HG03558 (cell line): ENCODE results near the gene TSSC4.

Experiments used
- ATAC-seq: cut with Tn5 transposase; IDR thresholded peaks from one replicate; pipeline ENCODE4 v1.9.1; 2021; ENCODE audit warnings: moderate number of reproducible peaks; ENCODE audit not compliant: unreplicated experiment; ENCODE audit errors: extremely low read depth

The TSSC4 gene

DNA sequence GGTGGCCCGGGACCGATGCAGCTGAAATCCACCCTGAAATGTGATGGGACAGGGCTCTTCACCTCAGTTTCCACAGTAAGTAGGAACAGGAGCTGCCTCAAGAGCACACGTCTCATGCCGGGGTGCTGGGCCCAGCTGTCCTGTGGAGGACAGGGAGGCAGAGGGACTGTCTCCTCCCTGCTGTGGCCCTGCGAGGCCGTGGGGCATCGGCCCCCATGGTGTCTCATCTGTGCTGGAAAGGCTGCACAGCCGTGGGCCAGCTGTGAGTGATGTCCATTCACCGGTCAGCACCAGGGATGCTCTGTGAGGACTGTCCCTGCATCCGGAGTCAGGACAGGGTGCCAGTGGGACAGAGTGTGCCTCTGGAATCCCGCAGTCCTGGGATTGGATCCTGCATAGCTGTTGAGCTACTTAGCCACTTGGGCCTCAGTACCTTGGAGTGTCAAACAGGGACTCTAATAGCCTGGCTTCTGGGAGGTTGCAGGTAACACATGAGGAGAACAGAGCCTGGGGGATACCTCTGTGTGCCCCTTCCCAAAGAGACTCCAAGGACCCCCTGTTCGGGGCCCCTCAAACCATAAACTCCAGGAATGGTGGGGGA is 27.3 kb downstream of the TSSC4 start:
- ATAC-seq, result no peak

DNA sequence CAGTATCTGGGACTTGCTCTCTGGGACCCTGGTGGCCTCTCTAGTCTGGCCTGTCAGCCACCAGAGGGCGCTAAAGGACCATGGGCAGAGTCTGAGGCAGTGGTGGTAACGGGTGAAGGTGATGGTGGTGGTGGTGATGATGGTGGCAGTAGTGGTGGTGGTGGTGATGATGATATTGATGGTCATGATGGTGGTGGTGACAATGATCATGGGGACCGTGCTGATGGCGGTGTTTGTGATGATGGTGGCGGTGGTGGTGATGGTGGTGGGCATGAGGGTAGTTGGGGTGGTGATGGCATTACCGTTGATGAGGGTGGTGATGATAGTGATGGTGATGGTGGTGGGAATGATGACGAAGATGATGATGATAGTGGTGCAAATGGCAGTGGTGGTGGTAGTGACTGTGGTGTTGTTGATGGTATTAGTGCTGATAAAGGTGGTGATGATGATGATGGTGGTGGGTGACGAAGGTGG is 27.8 kb downstream of the TSSC4 start:
- no peak for ATAC-seq

DNA sequence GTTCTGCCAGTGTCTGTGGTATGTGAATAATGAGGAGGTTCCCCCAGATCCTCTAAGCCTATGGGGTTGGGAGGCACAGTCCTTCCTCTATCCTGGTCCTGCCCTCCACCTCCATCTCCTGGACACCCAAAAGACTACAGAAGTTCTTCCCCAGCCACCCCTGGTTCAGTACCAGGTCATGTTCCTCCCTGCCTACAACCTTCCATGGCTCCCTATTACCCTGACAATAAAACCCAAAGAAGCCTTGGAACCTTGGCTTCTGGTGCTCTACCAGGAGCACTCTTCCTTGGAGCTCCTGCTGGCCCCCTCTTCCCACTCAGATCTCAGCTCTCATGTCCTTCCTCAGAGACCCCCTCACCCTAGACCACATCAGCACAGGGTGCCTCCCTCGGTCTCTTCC is 30.8 kb downstream of the TSSC4 start:
- no peak for ATAC-seq

DNA sequence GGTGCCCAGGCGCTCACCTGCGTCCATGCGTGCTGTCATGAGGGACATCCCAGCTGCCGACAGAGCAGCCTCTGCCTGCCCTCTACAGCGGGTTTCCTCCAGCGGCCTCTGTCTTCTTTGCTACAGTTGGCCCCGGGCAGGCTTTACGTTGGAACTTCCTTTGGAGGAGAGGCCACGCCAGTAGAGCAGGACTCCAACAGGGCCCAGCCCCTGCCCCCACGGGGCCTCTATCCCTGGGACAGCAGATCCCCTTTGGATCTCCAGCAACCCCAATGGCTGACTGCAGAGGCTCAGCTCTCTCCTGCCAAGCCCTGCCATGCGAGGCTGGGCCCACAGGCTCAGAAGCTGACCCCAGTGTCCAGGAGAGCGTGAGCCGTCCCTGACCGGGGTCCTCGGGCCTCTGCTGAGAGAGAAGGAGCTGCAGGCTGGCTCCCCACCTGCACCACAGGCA is 31.6 kb downstream of the TSSC4 start:
- ATAC-seq, result no peak

DNA sequence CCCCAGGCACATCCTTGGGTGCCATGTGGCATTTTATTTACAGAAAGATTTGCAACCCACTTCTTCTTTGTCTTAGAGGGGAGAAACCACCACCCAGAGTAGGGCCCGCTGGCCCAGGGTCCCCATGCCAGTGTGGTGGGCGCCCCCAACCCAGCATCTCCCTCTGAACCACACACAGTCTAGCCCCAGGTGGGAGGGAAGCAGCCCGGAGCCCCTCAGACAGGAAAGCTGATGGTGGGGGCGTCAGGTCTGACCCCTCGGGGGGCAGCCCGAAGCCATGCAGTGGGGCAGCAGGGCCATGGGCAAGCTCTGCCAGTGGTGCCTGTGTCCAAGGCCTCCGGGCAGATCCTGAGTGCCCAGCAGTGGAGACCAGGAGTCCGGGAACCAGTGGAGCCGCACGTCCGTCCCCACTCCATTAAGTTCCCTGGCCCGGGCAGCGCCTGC is 32.1 kb downstream of the TSSC4 start:
- no peak for ATAC-seq

DNA sequence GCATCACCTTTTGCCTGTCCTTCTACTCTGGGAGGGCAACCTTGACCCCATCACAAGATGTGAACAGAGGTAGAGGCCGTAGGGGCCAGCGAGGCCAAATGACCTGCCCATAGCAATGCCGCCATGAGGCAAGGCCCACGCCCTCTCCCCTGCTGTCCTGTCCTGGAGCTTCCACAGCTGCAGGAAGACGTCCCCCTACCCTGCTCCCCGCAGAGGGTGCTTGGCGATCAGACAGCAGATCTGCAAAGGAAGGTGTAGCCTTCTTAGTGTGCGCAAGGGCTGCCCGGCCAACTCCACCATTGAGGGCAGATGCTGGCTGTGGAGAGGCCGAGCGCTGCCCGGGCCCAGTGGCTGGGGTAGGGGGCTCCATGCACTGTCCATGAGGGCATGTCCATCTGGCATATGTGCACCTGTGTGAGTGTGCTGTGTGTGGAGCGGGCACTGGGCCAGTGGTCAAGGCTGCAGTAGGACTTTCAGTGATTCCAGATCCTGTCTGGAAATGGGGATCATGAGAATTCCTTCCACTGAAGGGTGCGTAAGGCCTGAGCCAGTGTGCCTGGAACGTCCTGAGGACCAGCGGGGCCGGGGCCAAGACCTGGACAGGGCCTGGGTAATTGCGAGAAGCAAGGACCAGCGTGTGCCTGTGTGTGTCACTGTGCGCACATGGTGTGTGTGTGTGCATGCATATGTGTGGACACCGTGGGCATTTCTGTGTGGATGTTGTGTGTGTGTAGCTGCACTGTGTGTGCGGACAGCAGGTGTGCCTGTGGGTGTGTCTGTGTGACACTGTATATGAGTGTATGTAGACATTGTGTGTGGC is 32.8 kb downstream of the TSSC4 start:
- ATAC-seq, result no peak

DNA sequence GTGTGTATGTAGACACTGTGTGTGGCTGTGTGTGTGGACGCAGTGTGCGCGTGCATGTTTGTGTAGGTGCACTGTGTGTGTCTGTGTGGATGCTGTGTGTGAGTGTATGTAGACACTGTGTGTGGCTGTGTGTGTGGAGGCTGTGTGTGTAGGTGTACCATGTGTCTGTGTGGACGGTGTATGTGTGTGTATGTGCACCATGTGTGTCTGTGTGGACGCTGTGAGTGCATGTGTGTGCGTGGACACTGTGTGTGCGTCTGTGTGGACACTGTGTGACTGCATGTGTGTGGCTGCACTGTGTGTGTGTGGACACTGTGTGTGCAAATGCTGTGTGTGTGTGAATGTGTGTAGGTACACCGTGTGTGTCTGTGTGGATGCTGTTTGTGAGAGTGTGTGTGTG is 33.5 kb downstream of the TSSC4 start:
- no peak for ATAC-seq

DNA sequence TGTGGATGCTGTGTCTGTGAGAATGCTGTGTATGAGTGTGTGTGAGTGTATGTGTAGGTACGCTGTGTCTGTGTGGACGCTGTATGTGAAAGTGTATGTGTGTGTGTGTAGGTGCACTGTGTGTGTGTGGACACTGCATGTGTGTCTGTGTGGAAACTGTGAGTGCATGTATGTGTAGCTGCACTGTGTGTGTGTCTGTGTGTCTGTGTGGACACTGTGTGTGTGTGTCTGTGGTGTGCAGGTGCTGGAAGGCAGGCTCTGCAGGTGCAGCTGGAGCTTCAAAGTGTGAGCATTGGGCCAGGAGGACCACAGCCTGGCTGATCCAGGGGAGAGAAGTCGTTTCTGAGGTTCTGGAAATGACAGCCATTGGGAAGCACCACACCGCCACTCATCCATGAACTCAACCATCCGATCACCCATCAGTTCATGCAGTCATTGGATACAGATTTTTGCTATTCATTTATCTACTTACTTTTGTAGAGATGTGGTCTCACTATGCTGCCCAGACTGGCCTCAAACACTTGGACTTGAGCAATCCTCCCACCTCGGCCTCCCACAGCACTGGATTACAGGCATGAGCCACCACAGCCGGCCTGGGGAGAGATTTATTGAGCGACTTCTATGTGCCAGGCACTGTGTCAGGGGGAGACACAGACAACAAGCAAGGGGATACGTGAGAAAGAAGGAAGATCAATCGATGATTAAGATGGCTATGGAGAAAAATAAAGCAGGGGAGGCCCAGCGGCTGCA is 34.1 kb downstream of the TSSC4 start:
- no peak for ATAC-seq

DNA sequence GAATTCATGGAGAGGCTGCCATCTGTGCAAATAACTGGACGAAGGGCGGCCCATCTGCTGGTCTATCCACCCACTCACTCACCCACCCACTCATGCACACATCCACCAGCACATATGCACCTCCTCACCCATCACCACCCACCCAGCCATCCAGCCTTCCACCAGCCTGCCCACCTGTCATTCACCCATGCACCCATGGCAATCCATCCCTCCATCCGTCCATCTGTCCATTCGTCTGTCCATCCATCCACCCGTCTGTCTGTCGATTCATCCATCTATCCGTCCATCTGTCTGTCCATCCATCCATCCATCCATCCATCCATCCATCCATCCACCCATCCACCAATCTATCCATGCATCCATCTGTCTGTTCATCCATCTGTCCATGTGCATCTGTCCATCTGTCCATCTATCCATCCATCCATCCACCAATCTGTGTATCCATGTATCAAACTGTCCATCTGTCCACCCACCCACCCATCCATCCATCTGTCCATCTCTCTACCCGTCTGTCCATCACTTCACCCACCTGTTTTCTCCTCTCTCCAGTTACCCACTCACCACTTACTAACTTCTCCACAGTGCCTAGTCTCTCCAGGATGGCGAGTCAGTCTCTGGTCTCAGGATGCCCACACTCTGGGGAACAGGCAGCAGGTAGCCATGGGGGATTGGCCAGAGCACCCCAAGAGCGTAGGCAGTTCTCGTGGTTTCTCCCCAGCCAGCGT is 34.9 kb downstream of the TSSC4 start:
- ATAC-seq, result no peak

DNA sequence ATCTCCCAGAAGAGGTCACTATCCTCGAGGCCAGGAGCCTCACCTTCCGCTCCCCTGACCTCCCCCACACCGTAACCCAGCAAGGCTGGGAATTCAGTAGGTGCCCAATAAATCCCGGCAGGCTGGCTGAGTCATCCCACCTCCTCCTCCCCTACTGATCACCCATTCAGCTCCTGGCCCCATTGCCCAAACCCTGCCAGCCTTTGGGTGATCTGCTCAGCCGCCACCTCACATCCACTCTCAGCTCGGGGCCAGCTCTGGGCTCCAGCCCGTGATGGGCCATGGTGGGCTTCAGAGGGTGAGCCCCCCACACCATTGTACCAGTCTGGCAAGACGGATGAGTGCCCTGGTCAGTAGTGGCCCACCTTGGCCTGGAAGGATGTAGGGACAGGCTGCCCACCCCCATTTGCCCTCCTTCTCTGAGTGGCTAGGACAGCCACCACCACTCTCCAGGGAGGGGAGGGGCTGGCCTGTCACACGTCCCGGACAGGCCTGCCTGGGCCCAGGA is 35.5 kb downstream of the TSSC4 start:
- ATAC-seq, result no peak

DNA sequence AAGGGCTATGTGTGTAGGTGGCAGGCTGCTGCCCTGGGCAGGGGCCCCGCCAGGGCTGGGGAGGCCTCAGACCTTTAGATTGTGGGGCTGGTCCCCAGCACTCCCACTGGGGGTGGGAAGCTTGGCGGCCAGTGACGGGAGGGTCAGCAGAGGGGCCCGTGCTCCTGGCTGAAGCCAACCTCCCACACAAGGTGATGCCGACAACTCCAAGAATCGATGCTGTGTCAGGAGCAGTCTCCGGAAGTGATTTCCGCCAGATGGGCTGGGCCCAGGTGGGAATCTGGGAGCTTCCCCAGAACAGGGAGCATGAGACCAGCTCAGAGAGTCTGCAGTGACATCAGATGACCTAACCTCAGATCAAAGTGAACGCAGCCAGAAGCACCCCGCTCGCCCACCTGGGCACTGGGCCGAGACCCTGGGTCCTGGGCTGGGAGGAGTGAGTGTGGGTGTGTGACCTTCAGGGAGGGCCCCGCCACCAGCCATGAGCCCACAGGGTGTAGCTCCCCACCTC is 36.0 kb downstream of the TSSC4 start:
- ATAC-seq, result no peak

DNA sequence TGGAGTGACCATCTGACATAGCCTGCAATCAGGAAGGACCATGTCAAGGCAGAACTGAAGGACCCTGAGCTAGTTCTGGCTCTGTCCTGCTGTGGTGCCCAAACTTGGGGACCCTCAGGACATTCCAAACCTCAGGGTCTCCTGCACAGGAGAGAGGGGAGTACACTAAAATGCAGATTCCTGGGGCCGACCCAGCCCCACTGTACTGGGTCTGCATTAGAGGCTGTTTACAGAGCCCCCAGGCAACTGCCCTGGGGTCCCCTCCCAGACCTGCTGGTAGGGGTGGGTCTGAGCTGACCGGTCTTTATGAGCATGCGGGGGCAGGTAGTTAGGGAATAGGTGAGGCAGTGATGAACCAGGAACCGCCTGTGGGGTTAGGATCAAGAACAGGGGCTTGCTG is 37.0 kb downstream of the TSSC4 start:
- ATAC-seq, result no peak

DNA sequence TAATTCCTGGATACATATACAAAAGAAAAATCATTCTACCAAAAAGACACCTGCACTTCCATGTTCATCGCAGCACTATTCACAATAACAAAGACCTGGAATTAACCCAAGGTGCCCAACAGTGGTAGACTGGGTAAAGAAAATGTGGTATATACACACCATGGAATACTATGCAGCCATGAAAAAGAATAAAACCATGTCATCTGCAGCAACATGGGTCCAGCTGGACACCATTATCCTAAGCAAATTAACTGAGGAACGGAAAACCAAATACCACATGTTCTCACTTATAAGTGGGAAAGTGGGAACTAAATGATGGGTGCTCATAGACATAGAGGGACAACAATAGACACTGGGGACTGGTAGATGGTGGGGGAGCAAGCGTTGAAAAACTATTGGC is 39.3 kb downstream of the TSSC4 start:
- no peak for ATAC-seq

DNA sequence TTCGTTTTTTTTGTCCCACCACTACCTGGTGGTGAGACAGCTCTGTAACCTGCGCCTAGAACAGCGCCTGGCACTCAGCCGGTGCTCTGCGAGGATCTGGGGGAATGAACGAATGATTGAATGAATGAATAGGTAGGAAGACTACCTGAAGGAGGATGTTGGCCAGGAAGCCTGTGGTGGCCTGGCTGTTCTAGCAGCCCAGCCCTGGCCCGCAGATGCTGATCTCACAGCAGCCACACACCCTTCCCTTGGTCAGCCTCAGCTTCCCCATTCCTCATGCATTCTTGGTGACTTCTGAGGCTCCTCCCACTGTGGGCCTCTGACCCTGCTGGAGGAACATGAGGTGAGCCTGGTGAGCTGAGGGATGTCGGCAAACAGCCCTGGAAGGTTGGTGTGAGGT is 40.1 kb downstream of the TSSC4 start:
- ATAC-seq, result no peak

DNA sequence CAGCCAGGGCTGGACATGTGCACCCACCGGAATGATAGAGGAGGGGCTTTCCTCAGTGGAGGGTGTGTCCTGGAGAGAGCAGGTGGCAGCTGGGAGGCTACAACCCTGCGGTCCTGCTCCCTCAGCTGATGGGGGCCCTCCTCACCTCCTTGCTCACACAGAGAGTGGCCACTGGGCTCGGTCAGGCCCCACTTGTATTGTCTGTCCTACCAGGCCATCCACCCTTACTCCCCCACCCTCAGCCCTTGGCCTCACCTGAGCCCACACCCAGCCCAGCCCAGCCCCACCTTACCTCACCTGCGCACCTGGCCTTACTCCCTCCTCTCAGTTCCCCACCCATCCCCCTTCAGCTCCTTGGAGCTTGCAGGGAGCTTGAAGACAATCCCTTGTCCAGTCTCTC is 40.6 kb downstream of the TSSC4 start:
- no peak for ATAC-seq

DNA sequence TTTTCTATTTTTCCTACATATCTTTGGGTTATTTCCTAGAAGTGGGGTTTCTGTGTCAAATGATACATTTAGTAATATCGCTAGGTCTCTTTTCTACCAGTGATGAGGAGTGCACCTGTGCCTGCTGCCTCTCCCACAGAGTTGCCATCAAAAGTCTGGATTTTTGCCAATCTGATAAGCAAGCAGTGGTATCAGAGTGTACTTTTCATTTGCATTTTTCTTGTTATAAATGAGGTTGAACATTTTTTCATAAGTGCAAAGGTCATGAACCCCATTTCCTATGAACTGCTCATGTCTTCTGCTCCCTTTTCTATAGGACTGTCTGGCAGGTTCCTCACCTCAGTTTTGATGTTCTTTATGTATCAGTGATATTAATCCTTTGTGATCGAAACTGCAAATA is 42.0 kb downstream of the TSSC4 start:
- no peak for ATAC-seq

DNA sequence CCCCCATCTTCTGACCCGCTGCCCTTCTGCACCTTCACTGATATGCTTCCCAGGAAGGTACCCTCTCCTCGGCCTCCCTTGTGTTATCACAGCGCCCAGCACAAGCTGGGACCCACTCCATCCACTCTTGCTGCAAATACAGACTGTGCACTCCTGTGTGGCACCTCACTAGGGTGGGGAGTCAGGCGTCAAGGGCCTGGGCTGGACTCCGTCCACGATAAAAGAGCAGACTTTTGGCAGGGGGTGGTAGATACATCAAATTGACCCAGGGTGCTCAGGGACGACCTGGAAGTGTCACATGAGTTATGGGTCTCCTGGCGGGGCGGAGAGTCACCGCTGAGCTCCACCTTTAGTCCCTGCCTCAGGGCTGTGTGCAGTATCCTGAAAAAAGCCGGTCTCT is 42.9 kb downstream of the TSSC4 start:
- ATAC-seq, result no peak

DNA sequence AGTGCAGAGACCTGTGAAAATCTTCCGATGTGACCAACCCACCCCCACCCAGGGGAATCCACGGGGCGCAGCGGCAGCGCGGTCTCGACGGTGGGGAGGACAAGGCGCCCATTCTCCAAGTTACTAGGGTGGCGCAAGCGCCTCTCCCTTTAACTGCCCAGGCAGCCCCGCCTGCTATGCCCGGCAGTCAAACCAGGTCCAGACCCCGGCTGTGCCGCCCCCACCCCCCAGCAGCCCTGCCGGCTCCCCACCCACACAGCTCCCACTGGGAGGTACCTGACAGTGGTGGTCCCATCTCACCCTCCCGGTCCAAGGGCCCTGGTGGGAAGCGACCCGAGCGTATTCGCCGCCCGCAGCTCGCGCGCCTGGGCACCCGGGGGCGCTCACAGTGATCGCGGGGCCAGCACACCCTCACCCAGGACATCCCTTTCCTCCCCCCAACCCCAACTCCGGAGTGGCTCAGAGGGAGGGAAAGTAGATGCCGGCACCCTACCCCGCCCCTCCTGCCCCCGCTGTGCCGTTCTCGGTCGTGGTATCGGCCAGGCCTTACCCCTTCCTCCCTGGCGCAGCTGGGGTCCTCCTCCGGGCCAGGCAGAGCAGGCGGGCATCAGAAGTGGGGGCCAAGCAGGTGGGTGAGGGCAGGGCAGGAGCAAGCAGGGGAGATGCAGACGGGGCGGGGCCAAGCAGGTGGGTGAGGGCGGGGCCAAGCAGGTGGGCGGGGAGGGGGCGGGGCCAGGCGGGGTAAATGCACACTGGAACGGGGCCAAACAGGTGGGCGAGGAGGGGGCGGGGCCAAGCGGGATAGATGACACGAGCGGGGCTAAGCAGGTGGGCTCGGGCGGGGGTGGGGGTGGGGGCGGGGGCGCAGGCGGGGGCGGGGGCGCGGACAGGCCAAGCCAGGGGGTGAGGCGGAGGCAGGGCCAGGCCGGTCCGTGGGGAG is 43.6 kb downstream of the TSSC4 start, which contains the start of gene TRPM5:
TSS of gene TRPM5 (minus strand) at position 634 of the 940 bp plus-strand sequence. CDS start 21,478 bp downstream, outside the sequence.
- no peak for ATAC-seq
